Mesendoderm (in vitro differentiated cells): ENCODE measurements around the gene CAPN11. TPM values are rescaled to one million over a fixed set of nuclear protein-coding genes. Genes with fewer than 3 reads are reported as not detected.

Source experiments
- DNase-seq: peaks from one replicate; pipeline ENCODE4 v3.0.0; 2013
- H2AK5ac ChIP-seq: 2 replicates; pipeline ENCODE4 v1.6.1; 2013; ENCODE audit warnings: low read length, inconsistent platforms
- H2BK120ac ChIP-seq: 2 replicates; pipeline ENCODE4 v1.6.1; 2013; ENCODE audit warnings: low read depth, mild to moderate bottlenecking, low read length, moderate library complexity, mixed read lengths
- H2BK15ac ChIP-seq: replicated peaks from 2 replicates; pipeline ENCODE4 v1.6.1; 2013; ENCODE audit warnings: low read depth, mild to moderate bottlenecking, moderate library complexity
- H2BK5ac ChIP-seq: 2 replicates; pipeline ENCODE4 v1.6.1; 2013; ENCODE audit warnings: low read length, inconsistent platforms
- H3K18ac ChIP-seq: 2 replicates; pipeline ENCODE4 v1.6.1; 2013; ENCODE audit warnings: mild to moderate bottlenecking, low read length, mixed read lengths
- H3K23ac ChIP-seq: one replicate; pipeline ENCODE4 v1.6.1; 2013; ENCODE audit warnings: low read length
- H3K27ac ChIP-seq: 2 replicates; pipeline ENCODE4 v1.5.1; 2013; ENCODE audit warnings: low read depth, mild to moderate bottlenecking, inconsistent platforms, low read length, moderate library complexity
- H3K27me3 ChIP-seq: 2 replicates; pipeline ENCODE4 v1.6.1; 2013; ENCODE audit warnings: low read length, control low read depth, mild to moderate bottlenecking, inconsistent platforms; ENCODE audit not compliant: insufficient read depth, poor library complexity
- H3K36me3 ChIP-seq: 2 replicates; pipeline ENCODE4 v1.6.1; 2013; ENCODE audit warnings: low read length, inconsistent platforms; ENCODE audit not compliant: control insufficient read depth, insufficient read depth
- H3K4ac ChIP-seq: one replicate; pipeline ENCODE4 v1.6.1; 2013; ENCODE audit warnings: low read depth, mild to moderate bottlenecking, low read length, moderate library complexity
- H3K4me1 ChIP-seq: 2 replicates; pipeline ENCODE4 v1.6.1; 2013; ENCODE audit warnings: low read depth, low read length, inconsistent platforms; ENCODE audit not compliant: control insufficient read depth
- H3K4me2 ChIP-seq: 2 replicates; pipeline ENCODE4 v1.6.1; 2013; ENCODE audit warnings: low read length
- H3K4me3 ChIP-seq: 2 replicates; pipeline ENCODE4 v1.5.1; 2013; ENCODE audit warnings: mild to moderate bottlenecking, low read length
- H3K56ac ChIP-seq: one replicate; pipeline ENCODE4 v1.6.1; 2013; ENCODE audit warnings: low read length
- H3K79me1 ChIP-seq: 2 replicates; pipeline ENCODE4 v1.6.1; 2013; ENCODE audit warnings: low read length, inconsistent platforms
- H3K79me2 ChIP-seq: 2 replicates; pipeline ENCODE4 v1.6.1; 2013; ENCODE audit warnings: mild to moderate bottlenecking, low read length; ENCODE audit not compliant: control insufficient read depth, insufficient read depth
- H3K9ac ChIP-seq: 2 replicates; pipeline ENCODE4 v1.6.1; 2013; ENCODE audit warnings: low read length, inconsistent platforms
- H4K5ac ChIP-seq: one replicate; pipeline ENCODE4 v1.6.1; 2013; ENCODE audit warnings: low read length
- H4K8ac ChIP-seq: one replicate; pipeline ENCODE4 v1.6.1; 2013; ENCODE audit warnings: low read depth, mild to moderate bottlenecking, control low read depth, low read length, moderate library complexity
- WGBS: extraction: QIAGEN DNeasy Blood & Tissue Kit; methylation state at CpG from one replicate; pipeline ENCODE4 v1.1.7; 2013; ENCODE audit warnings: low lambda C conversion rate, missing lambda C conversion rate; ENCODE audit not compliant: insufficient coverage; ENCODE audit errors: extremely low coverage; 5-methylcytosine and 5-hydroxymethylcytosine counted together
- polyA plus RNA-seq, 2 experiments: library from polyadenylated mRNA; stranded (reverse); fragments of 200-250 nt; gene quantifications; one replicate each; pipeline ENCODE4 v1.2.3, GENCODE V29; 2013

CAPN11 gene
- polyA plus RNA-seq (2013, experiment 1 of 2): 0.18 TPM
- polyA plus RNA-seq (2013, experiment 2 of 2): 0.22 TPM

- no peaks in the 10 kb centered on the region for H3K79me2 ChIP-seq
- no peaks in the 10 kb centered on the region for H3K36me3 ChIP-seq
- no peak within 1 kb of the TSS for H3K4ac ChIP-seq
- H2BK5ac ChIP-seq: no peak within 1 kb of the TSS
- H2AK5ac ChIP-seq: no peak within 1 kb of the TSS
- no CpG with 5 or more reads among the region's 5 CpGs for WGBS
- no peak within 1 kb of the TSS for H3K56ac ChIP-seq
- no peaks in the 10 kb centered on the region for H3K79me1 ChIP-seq
- H4K5ac ChIP-seq: no peak within 1 kb of the TSS
- no peaks in the 10 kb centered on the region for H3K4me1 ChIP-seq
- no peaks in the 10 kb centered on the region for H3K27me3 ChIP-seq
- DNase-seq: no peak
- H3K23ac ChIP-seq: no peak within 1 kb of the TSS
- no peak within 1 kb of the TSS for H2BK120ac ChIP-seq
- H3K4me3 ChIP-seq: no peak within 1 kb of the TSS
- H4K8ac ChIP-seq: no peak within 1 kb of the TSS
- H3K27ac ChIP-seq: no peak within 1 kb of the TSS
- H3K4me2 ChIP-seq: no peak within 1 kb of the TSS
- no peak within 1 kb of the TSS for H3K9ac ChIP-seq
- H3K18ac ChIP-seq: no peak within 1 kb of the TSS
- no peak within 1 kb of the TSS for H2BK15ac ChIP-seq
Measured at GRCh38 chr6:44158770-44159228, at the start of gene CAPN11. Gene CAPN11, plus strand, starts transcription at chr6:44158820. Its CDS starts 29 bp downstream, at chr6:44158849.

DNA sequence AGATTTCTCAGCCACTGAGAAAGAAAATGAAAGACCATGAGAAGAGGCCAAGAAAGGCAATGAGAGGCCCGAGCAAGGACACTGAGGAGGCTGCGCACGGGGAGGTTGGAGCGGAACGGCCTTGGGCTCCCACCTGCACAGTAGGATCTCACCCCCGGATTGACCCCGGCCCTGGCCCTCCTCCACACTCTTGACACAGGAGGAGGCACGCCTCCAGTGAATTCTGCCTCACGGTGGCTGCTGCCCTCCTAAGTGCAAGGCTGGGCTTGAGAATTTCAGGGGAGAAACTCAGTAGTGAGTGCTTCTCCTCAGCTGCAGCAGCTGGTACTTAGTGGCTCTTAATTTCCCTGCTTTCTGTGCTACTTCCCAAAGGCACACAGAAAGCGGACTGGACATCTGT, 49.4 kb upstream of the CAPN11 start:
- Histone ChIP-seq H3K4me1 (no peaks in the 10 kb centered on the region), H2BK5ac (no peak overlapping the region), H3K9ac (no peak overlapping the region), H3K27ac (no peak overlapping the region), H2BK120ac (no peak overlapping the region), H2AK5ac (no peak overlapping the region), H3K4me3 (no peak overlapping the region), H3K56ac (no peak overlapping the region), H3K79me2 (no peaks in the 10 kb centered on the region), H3K18ac (no peak overlapping the region), H3K79me1 (peaks cover 25% of the 10 kb centered on the region), H3K36me3 (peaks cover 39% of the 10 kb centered on the region), H4K8ac (no peak overlapping the region), H4K5ac (no peak overlapping the region), H3K23ac (no peak overlapping the region), H3K4me2 (no peak overlapping the region), H2BK15ac (no peak overlapping the region), H3K27me3 (no peaks in the 10 kb centered on the region), H3K4ac (no peak overlapping the region)
- DNase-seq: no peak
- no CpG with 5 or more reads among the region's 10 CpGs for WGBS

GRCh38 chr6:44110005-44110676, 48.5 kb upstream of the CAPN11 start:
- no peaks in the 10 kb centered on the region for H3K4me1 ChIP-seq
- no peaks in the 10 kb centered on the region for H3K27me3 ChIP-seq
- no peak overlapping the region for H2BK120ac ChIP-seq
- no peak overlapping the region for H4K8ac ChIP-seq
- H2AK5ac ChIP-seq: no peak overlapping the region
- H2BK5ac ChIP-seq: no peak overlapping the region
- H3K4ac ChIP-seq: no peak overlapping the region
- no peak overlapping the region for H3K56ac ChIP-seq
- H3K4me3 ChIP-seq: no peak overlapping the region
- no peak overlapping the region for H3K27ac ChIP-seq
- no peak overlapping the region for H4K5ac ChIP-seq
- no peak overlapping the region for H3K23ac ChIP-seq
- DNase-seq: no peak
- H3K18ac ChIP-seq: no peak overlapping the region
- no peak overlapping the region for H2BK15ac ChIP-seq
- H3K9ac ChIP-seq: no peak overlapping the region
- H3K79me1 ChIP-seq: peaks cover 25% of the 10 kb centered on the region
- peaks cover 38% of the 10 kb centered on the region for H3K36me3 ChIP-seq
- H3K79me2 ChIP-seq: no peaks in the 10 kb centered on the region
- no CpG with 5 or more reads among the region's 6 CpGs for WGBS
- no peak overlapping the region for H3K4me2 ChIP-seq

- H3K79me1 ChIP-seq: peaks cover 29% of the 10 kb centered on the region
- no peak overlapping the region for H4K5ac ChIP-seq
- H2BK120ac ChIP-seq: no peak overlapping the region
- H3K23ac ChIP-seq: no peak overlapping the region
- no CpG with 5 or more reads among the region's 3 CpGs for WGBS
- H3K9ac ChIP-seq: no peak overlapping the region
- H3K4me2 ChIP-seq: no peak overlapping the region
- H3K4me3 ChIP-seq: no peak overlapping the region
- no peak overlapping the region for H2BK15ac ChIP-seq
- H4K8ac ChIP-seq: no peak overlapping the region
- H3K18ac ChIP-seq: no peak overlapping the region
- no peak overlapping the region for H3K56ac ChIP-seq
- no peaks in the 10 kb centered on the region for H3K4me1 ChIP-seq
- no peak overlapping the region for H3K4ac ChIP-seq
- no peak overlapping the region for H3K27ac ChIP-seq
- H2AK5ac ChIP-seq: no peak overlapping the region
- H2BK5ac ChIP-seq: no peak overlapping the region
- no peak for DNase-seq
- H3K79me2 ChIP-seq: peaks cover 6% of the 10 kb centered on the region
- H3K36me3 ChIP-seq: peaks cover 38% of the 10 kb centered on the region
- no peaks in the 10 kb centered on the region for H3K27me3 ChIP-seq
Measured at GRCh38 chr6:44110966-44111365, 47.7 kb upstream of the CAPN11 start.

- Histone ChIP-seq H3K23ac (no peak overlapping the region), H3K79me1 (peaks cover 32% of the 10 kb centered on the region), H3K27me3 (no peaks in the 10 kb centered on the region), H3K79me2 (peaks cover 14% of the 10 kb centered on the region), H3K4me2 (no peak overlapping the region), H3K4ac (no peak overlapping the region), H2BK5ac (no peak overlapping the region), H4K8ac (no peak overlapping the region), H3K9ac (no peak overlapping the region), H3K18ac (no peak overlapping the region), H3K4me3 (no peak overlapping the region), H3K36me3 (peaks cover 36% of the 10 kb centered on the region), H4K5ac (no peak overlapping the region), H2AK5ac (no peak overlapping the region), H3K4me1 (no peaks in the 10 kb centered on the region), H3K56ac (no peak overlapping the region), H2BK15ac (no peak overlapping the region), H3K27ac (no peak overlapping the region), H2BK120ac (no peak overlapping the region)
- DNase-seq: no peak
- WGBS: no CpG with 5 or more reads among the region's 6 CpGs
Measured at GRCh38 chr6:44111434-44112417, 46.9 kb upstream of the CAPN11 start.
